GM12878 (cell line): ENCODE data around the gene NEXN. TPM values are rescaled to one million over a fixed set of nuclear protein-coding genes. Genes with fewer than 3 reads are reported as not detected.
A peak's percentile ranks its signal among the peaks of the same experiment; 100 is the strongest.

Experiments
- ATAC-seq: fragments of 200-7000 bp; cut with Tn5 transposase; 3 replicates; pipeline ENCODE4 v1.9.1; 2020; ENCODE audit warnings: mild to moderate bottlenecking, moderate library complexity
- BruUV-seq: library from RNA; stranded (reverse); fragments of 400-500 nt; replicated peaks from 2 replicates; lab custom pipeline; 2021; lab: Mats Ljungman, UMichigan
- CTCF ChIA-PET: fragments of 300-600 bp; sonication (Branson Sonifier 250); formaldehyde crosslinking; extraction: SDS; loops from one replicate; lab custom pipeline; 2021; ENCODE audit warnings: inconsistent platforms; lab: Yijun Ruan, JAX
- POLR2A ChIA-PET: fragments of 350-600 bp; formaldehyde crosslinking; extraction: SDS; loops from one replicate; lab custom pipeline; 2021; ENCODE audit warnings: inconsistent platforms; lab: Charles Lee
- RAD21 ChIA-PET: fragments of 300-600 bp; sonication (Branson Sonifier 250); formaldehyde crosslinking; loops from one replicate; lab custom pipeline; 2023; ENCODE audit warnings: antibody characterized with exemption; ENCODE audit not compliant: unreplicated experiment; lab: Charles Lee
- SMC1A ChIA-PET: fragments of 300-600 bp; sonication (Branson Sonifier 250); formaldehyde crosslinking; loops from one replicate; lab custom pipeline; 2023; ENCODE audit not compliant: unreplicated experiment, uncharacterized antibody; lab: Charles Lee
- DNase-seq: peaks from one replicate; pipeline ENCODE4 v3.0.0-alpha.2; 2011; ENCODE audit warnings: low read depth, low spot score
- FAIRE-seq: peaks from 3 replicates; lab custom pipeline; 2011; peaks lifted over from hg19 to GRCh38; lab: Jason Lieb, UNC
- H2AFZ ChIP-seq: 2 replicates; pipeline ENCODE4 v1.6.0; 2011; ENCODE audit warnings: low read depth, low read length, control low read depth; ENCODE audit not compliant: control insufficient read depth
- H3K27ac ChIP-seq: 2 replicates; pipeline ENCODE4 v1.5.1; 2011; ENCODE audit warnings: control low read depth; ENCODE audit not compliant: control insufficient read depth, insufficient read depth
- H3K27me3 ChIP-seq, 2 experiments: replicated peaks in 1 of 2; 2 replicates each; pipeline versions ENCODE4 v1.6.0 to v1.6.1; 2011; ENCODE audit warnings: low read length in 1 of 2; ENCODE audit not compliant: control insufficient read depth in 2 of 2, insufficient read depth in 2 of 2
- H3K36me3 ChIP-seq, 2 experiments: 2 replicates each; pipeline ENCODE4 v1.5.1; 2011; ENCODE audit warnings: low read length in 1 of 2; ENCODE audit not compliant: control insufficient read depth in 2 of 2, insufficient read depth in 2 of 2
- H3K4me1 ChIP-seq: 2 replicates; pipeline ENCODE4 v1.6.1; 2011; ENCODE audit warnings: mild to moderate bottlenecking, low read length, moderate library complexity, mixed read lengths; ENCODE audit not compliant: control insufficient read depth, insufficient read depth
- H3K4me2 ChIP-seq: 2 replicates; pipeline ENCODE4 v1.6.0; 2011; ENCODE audit warnings: control low read depth; ENCODE audit not compliant: control insufficient read depth, insufficient read depth
- H3K4me3 ChIP-seq: fragments of 200-600 bp; sonication (generic); 2 replicates; pipeline ENCODE4 v1.5.1; 2016
- H3K79me2 ChIP-seq: 2 replicates; pipeline ENCODE4 v1.6.0; 2011; ENCODE audit warnings: low read length; ENCODE audit not compliant: control insufficient read depth, insufficient read depth
- H3K9ac ChIP-seq: 2 replicates; pipeline ENCODE4 v1.8.0; 2011; ENCODE audit warnings: low read length, control low read depth, mixed read lengths; ENCODE audit not compliant: control insufficient read depth, insufficient read depth
- H3K9me3 ChIP-seq: replicated peaks from 3 replicates; pipeline ENCODE4 v1.5.1; 2011; ENCODE audit warnings: mild to moderate bottlenecking, low read length; ENCODE audit not compliant: control insufficient read depth, insufficient read depth
- H4K20me1 ChIP-seq: 2 replicates; pipeline ENCODE4 v1.6.0; 2011; ENCODE audit not compliant: control insufficient read depth, insufficient read depth
- CTCF ChIP-seq, 3 experiments: IDR thresholded peaks in 2 of 3; conservative IDR thresholded peaks in 1 of 3; 2 replicates each; pipeline ENCODE4 v1.5.1; 2011; ENCODE audit warnings: low read depth in 3 of 3, low read length in 3 of 3, mild to moderate bottlenecking in 3 of 3, control low read depth in 2 of 3, moderate library complexity in 2 of 3, inconsistent platforms in 1 of 3, mixed read lengths in 1 of 3; ENCODE audit not compliant: control insufficient read depth in 2 of 3, insufficient read depth in 1 of 3; ENCODE audit errors: extremely low read depth in 1 of 3
- CUX1 ChIP-seq: IDR thresholded peaks from 2 replicates; pipeline ENCODE4 v1.6.1; 2012; ENCODE audit warnings: improper control_type of control experiment, low read depth, low read length; ENCODE audit not compliant: insufficient replicate concordance
- EP300 ChIP-seq, 2 experiments: fragments of 150-350 bp in 1 of 2; IDR thresholded peaks; 2 replicates each; pipeline ENCODE4 v1.6.1; 2011 to 2012; ENCODE audit warnings: low read depth in 2 of 2, low read length in 2 of 2, borderline replicate concordance in 1 of 2, improper control_type of control experiment in 1 of 2, inconsistent platforms in 1 of 2; ENCODE audit not compliant: control insufficient read depth in 1 of 2
- FOXM1 ChIP-seq: IDR thresholded peaks from 2 replicates; pipeline ENCODE4 v1.6.1; 2012; ENCODE audit warnings: low read depth, mild to moderate bottlenecking, inconsistent platforms, low read length, moderate library complexity
- IRF4 ChIP-seq: IDR thresholded peaks from 2 replicates; pipeline ENCODE4 v1.6.1; 2011; ENCODE audit warnings: low read depth, low read length
- KAT2A ChIP-seq: conservative IDR thresholded peaks from 2 replicates; pipeline ENCODE4 v1.6.1; 2011; ENCODE audit warnings: low read depth, low read length; ENCODE audit not compliant: control insufficient read depth
- KLF5 ChIP-seq: fragments of 450-650 bp; IDR thresholded peaks from 2 replicates; pipeline ENCODE4 v1.6.1; 2014; ENCODE audit warnings: mild to moderate bottlenecking; ENCODE audit not compliant: partially characterized antibody
- NFYA ChIP-seq: IDR thresholded peaks from 2 replicates; pipeline ENCODE4 v1.6.1; 2011; ENCODE audit warnings: low read depth, mild to moderate bottlenecking, low read length, improper control_type of control experiment, borderline replicate concordance
- NR2F1 ChIP-seq: fragments of 450-650 bp; conservative IDR thresholded peaks from 2 replicates; pipeline ENCODE4 v1.6.1; 2017; ENCODE audit warnings: mild to moderate bottlenecking
- POU2F2 ChIP-seq: IDR thresholded peaks from 3 replicates; pipeline ENCODE4 v1.6.1; 2011; ENCODE audit warnings: low read depth, mild to moderate bottlenecking, low read length, borderline replicate concordance
- RAD21 ChIP-seq: IDR thresholded peaks from 2 replicates; pipeline ENCODE4 v1.6.1; 2011; ENCODE audit warnings: mild to moderate bottlenecking, low read depth, low read length, moderate library complexity; ENCODE audit not compliant: insufficient read depth
- SMARCA5 ChIP-seq: fragments of 450-650 bp; IDR thresholded peaks from 2 replicates; pipeline ENCODE4 v1.6.1; 2017; ENCODE audit warnings: mild to moderate bottlenecking
- SMC3 ChIP-seq: IDR thresholded peaks from 2 replicates; pipeline ENCODE4 v1.6.1; 2011; ENCODE audit warnings: low read length, improper control_type of control experiment, borderline replicate concordance
- ZNF274 ChIP-seq: IDR thresholded peaks from one replicate; pipeline ENCODE4 v1.8.0; 2011; ENCODE audit not compliant: insufficient read length, insufficient read depth
- WGBS: methylation state at CpG from one replicate; pipeline ENCODE4 v1.1.6; 2016; ENCODE audit warnings: low lambda C conversion rate; ENCODE audit not compliant: insufficient replicate concordance, insufficient coverage; ENCODE audit errors: missing lambda C conversion rate; 5-methylcytosine and 5-hydroxymethylcytosine counted together
- in situ Hi-C: fragments of 300-500 bp; cut with MboI; formaldehyde crosslinking; loops from 9 replicates; pipeline ENCODE4 v1.14.3; 2018; ENCODE audit warnings: mixed read lengths
- intact Hi-C: fragments of 100-400 bp; cut with micrococcal nuclease; formaldehyde crosslinking; loops from one replicate; pipeline ENCODE4 v1.14.2; 2022; ENCODE audit not compliant: unreplicated experiment
- polyA plus RNA-seq, 11 experiments: library from polyadenylated mRNA; depleted of rRNA in 4 of 11; unstranded in 6 of 11; stranded (reverse) in 5 of 11; fragments of >200 nt; fragmentation: Nextera tagmentation in 4 of 11; fragmentation: Illumina TruSeq in 1 of 11; extraction: Ambion mirVana in 4 of 11; extraction: Trizol in 1 of 11; gene quantifications; 1 replicate in 1 of 11; 2 replicates in 10 of 11; pipeline versions ENCODE4 v1.2.1 to v1.2.3, GENCODE V29; 2011 to 2016; ENCODE audit warnings: inconsistent platforms in 2 of 11, missing spikeins in 2 of 11, low read depth in 1 of 11
- total RNA-seq, 4 experiments: library from RNA; depleted of rRNA in 3 of 4; stranded (reverse); fragments of >200 nt in 3 of 4; fragmentation: Illumina TruSeq in 1 of 4; extraction: Trizol in 1 of 4; gene quantifications; 2 replicates each; pipeline versions ENCODE4 v1.2.1 to v1.2.3, GENCODE V29; 2013 to 2021

Gene NEXN
- total and polyA plus RNA-seq, 10 of the 15 experiments (the other 5 are each of a cell fraction or from before 2014, with no cell fraction given): 2.5 to 46.6 (median 15.4) TPM

- POLR2A ChIA-PET: no interaction called here
- intact Hi-C loops: loop anchor here (10.0 kb wide), 2 partner anchors 356 to 756 kb away; no protein-coding TSS in a partner anchor
- Histone ChIP-seq H4K20me1 (no peaks in the 10 kb centered on the region), H3K4me3 (no peak overlapping the region), H3K9me3 (no peaks in the 10 kb centered on the region), H3K27ac (no peak overlapping the region), H3K27me3 (no peaks in the 10 kb centered on the region), H3K9ac (no peak overlapping the region), H3K36me3 (no peaks in the 10 kb centered on the region), H3K4me1 (no peaks in the 10 kb centered on the region), H3K79me2 (no peaks in the 10 kb centered on the region), H2AFZ (no peak overlapping the region), H3K4me2 (no peak overlapping the region)
- in situ Hi-C loops: loop anchor here (10.0 kb wide), 1 partner anchor 756 kb away; no protein-coding TSS in a partner anchor
- 21% methylated on average over 4 of the region's 4 CpGs for WGBS
- peak; percentile 11 for DNase-seq
- no TSS peak for BruUV-seq
- peak; percentile 70 for FAIRE-seq
- RAD21 ChIA-PET: interaction anchor here (0.7 kb wide), 1 partner anchor 214 kb away, joined by 3 read pairs; no protein-coding TSS in a partner anchor
- ATAC-seq: peak; percentile 82
- SMC1A ChIA-PET: interaction anchor here (0.5 to 2.1 kb wide), 4 partner anchors 16 to 75 kb away, joined by 3 to 6 read pairs (median 4); no protein-coding TSS in a partner anchor
- CTCF ChIA-PET: interaction anchor here (1.0 to 1.8 kb wide), 8 partner anchors 15 to 750 kb away, joined by 3 to 7 read pairs (median 5); no protein-coding TSS in a partner anchor
- no peak for TF ChIP-seq FOXM1
- TF ChIP-seq KAT2A: no peak
- TF ChIP-seq EP300 (IDR thresholded peaks at IDR 0.05; ENCODE audit: borderline replicate concordance in 1 of 2, control insufficient read depth in 1 of 2, low read depth in 2 of 2, low read length in 2 of 2): no peak
- TF ChIP-seq CUX1: no peak
- peak; percentile 61 to 72 (median 71); a peak in 5 of 6 replicates for TF ChIP-seq CTCF (IDR thresholded peaks at IDR 0.05 in 2 of 3, conservative IDR thresholded peaks at IDR 0.05 in 1 of 3; ENCODE audit: control insufficient read depth in 2 of 3, extremely low read depth in 1 of 3, insufficient read depth in 1 of 3, low read depth in 3 of 3, low read length in 3 of 3)
- no peak for TF ChIP-seq SMARCA5
- peak; percentile 52 for TF ChIP-seq SMC3
- TF ChIP-seq RAD21: peak; percentile 84
- TF ChIP-seq NR2F1: no peak
- no peak for TF ChIP-seq ZNF274
- no peak for TF ChIP-seq POU2F2
- no peak for TF ChIP-seq IRF4
- TF ChIP-seq NFYA: no peak
- no peak for TF ChIP-seq KLF5
Observed at GRCh38 chr1:77900687-77901293, 12.4 kb downstream of the NEXN start.
